Glomerular visceral epithelial cell (primary cell): ENCODE data around the gene CNTNAP2.

Experiments
- DNase-seq: peaks from one replicate; pipeline ENCODE4 v3.0.0-alpha.2; 2016; ENCODE audit errors: extremely low spot score

Gene CNTNAP2

DNA sequence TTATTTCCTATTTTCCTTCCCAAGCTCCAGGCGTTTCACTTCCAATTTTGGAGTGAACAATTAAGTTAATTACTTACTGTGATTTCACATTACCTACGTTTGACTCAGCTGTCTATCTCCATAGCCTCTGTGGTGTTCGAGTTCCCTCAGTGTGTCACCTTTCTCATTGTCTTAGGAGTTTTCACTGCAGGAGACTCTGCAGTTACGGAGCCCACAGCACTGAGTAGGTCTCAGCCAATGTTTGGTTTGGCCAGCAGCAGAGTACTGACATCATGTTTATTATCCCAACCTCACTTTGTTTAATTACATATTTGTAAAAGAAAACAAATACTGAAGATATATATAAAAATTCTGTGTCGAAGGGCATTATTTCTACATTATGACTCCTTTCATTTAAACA is 1123.9 kb downstream of the CNTNAP2 start:
- DNase-seq, result no peak

DNA sequence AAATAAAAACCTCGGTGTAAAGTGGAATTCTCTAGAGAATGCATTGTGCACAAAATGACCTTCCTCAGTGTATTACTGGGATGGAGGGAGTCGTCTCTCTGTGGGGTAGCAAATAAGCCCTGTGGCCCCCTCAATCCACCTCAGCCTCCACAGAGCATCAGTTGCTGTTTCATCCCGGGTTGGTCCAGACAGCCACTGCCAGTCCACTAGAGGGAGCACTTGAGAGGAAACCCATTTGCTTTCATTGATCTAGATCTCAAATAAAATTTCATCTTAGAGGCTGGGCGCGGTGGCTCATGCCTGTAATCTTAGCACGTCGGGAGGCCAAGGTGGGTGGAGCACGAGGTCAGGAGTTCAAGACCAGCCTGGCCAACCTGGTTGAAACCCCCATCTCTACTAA is 1128.7 kb downstream of the CNTNAP2 start:
- peak; percentile 33 for DNase-seq

DNA sequence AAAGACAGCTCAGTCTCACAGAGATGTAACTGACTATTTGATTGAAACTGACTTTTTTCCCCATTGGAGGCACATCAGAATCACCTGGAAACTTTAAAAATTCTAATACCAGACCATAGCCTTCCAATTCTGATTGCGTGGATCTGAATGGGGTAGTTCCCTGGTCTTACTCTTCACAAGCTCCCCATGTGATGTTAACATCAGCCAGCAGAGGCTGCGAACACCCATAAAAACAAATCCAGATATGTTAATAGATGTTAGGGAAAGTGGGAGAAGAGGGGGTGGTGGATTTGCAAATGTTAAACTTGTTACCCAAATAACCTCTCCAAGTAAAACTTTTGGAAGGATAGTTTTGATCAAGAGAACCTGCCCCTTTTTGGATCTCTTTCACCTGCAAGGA is 1133.4 kb downstream of the CNTNAP2 start:
- DNase-seq, result no peak

DNA sequence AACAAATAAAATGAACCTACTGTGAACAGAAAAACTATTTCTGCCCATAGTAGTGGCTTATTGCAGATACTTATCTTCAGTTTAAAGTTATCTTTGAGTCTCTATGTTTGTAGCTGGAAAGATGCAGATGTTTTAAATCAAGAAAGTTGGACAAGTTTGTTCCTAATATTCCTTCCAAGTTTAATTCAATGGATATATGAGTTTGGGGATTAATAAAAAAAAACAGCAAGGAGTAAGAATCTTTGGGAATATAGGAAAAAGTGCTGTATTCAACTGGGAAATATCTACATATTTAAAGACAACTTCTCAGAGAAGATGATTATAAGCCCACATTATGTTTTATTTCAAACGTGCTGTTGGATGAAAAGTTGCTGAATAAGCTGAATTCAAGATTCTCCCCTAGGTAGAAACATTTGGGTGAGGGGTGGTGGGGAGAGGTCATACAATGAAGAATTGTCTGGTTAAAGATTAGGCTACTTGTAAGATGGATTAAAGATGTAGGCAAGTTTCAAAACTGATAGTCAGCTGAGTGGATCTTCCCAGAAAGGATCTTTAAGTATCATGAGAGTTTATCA is 1135.2 kb downstream of the CNTNAP2 start:
- no peak for DNase-seq

GRCh38 chr7:147261693-147262092 is 1145.1 kb downstream of the CNTNAP2 start:
- no peak for DNase-seq

GRCh38 chr7:147265528-147265927 is 1148.9 kb downstream of the CNTNAP2 start:
- DNase-seq, result no peak

DNA sequence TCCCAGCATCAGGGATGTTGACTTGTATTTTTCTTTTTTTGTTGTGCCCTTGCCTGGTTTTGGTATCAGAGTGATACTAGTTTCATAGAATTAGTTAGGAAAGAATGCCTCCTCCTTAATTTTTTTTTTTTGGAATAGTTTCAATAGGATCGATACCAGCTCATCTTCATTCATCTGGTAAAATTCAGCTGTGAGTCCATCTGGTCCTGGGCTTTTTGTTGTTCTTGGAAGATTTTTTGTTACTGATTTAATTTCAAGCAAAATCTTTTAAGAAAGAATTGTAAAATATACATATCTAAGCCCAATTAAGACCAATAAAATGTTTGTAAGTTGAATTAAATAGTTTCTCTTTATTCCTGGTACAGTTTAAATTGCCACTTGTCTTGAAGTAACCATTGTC is 1159.5 kb downstream of the CNTNAP2 start:
- no peak for DNase-seq

GRCh38 chr7:147276783-147277370 is 1160.3 kb downstream of the CNTNAP2 start:
- DNase-seq, result no peak

GRCh38 chr7:147279514-147279913 is 1162.9 kb downstream of the CNTNAP2 start:
- DNase-seq, result no peak

DNA sequence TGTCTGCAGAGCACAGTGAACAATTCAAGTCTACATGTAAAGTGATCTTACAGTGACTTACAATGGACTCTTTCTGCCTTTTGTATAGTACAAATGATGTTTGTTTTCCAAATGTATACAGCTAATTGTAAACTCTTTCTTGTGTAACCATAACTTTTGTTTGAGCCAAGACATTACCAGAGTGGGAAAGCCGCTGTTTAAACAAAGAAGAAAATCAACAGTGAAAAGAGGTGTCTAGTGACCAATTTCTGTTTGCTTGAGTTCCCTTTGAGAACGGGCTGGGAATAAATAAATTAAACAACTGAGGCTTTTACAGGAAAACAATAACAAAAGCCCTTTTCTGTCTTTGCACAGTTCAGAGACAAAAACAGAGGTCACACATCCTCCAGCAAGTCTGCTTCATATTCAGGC is 1163.4 kb downstream of the CNTNAP2 start:
- no peak for DNase-seq

DNA sequence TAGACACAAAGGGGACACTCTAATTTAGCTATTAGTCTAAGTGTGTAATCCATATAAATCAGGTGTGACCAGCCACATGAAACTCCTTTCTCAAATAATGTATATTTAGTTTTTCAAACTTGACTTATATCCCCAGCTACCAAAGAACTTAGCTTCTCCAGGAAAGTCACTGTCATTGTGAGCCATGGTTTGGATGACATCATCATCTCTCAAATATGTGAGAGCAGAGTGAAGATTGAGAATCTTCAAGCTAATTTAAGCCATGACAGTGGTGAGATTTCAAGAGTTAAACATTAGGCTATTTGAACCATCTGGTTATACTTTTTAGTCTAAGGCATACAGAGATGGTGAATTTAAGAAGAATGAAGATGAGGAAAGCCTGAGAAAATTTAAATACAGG is 1165.6 kb downstream of the CNTNAP2 start:
- no peak for DNase-seq

- no peak for DNase-seq
Measured at GRCh38 chr7:147296201-147296600, 1179.6 kb downstream of the CNTNAP2 start.

DNA sequence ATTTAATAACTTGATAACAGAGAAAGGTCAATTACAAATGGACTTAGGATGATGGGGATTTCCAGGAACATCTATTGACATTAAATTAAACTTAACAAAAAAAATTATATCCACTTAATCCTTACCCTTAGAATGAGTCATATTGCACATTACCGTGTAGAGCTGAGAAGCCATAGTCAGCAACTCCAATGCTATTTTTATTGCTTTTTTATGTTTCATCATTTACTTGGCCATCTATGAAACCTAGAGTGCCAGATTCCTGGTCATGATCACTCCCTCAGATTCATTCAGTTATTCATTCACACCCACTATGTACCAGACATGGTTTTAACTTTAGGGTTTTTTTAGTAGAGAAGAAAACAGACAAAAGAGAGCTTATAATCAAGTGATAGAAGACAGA is 1180.4 kb downstream of the CNTNAP2 start:
- no peak for DNase-seq

- DNase-seq, result peak; percentile 36
Measured at GRCh38 chr7:147298611-147299043, 1182.0 kb downstream of the CNTNAP2 start.

GRCh38 chr7:147300293-147300692 is 1183.7 kb downstream of the CNTNAP2 start:
- no peak for DNase-seq

- DNase-seq, result no peak
Measured at GRCh38 chr7:147304376-147304775, 1187.8 kb downstream of the CNTNAP2 start.

DNA sequence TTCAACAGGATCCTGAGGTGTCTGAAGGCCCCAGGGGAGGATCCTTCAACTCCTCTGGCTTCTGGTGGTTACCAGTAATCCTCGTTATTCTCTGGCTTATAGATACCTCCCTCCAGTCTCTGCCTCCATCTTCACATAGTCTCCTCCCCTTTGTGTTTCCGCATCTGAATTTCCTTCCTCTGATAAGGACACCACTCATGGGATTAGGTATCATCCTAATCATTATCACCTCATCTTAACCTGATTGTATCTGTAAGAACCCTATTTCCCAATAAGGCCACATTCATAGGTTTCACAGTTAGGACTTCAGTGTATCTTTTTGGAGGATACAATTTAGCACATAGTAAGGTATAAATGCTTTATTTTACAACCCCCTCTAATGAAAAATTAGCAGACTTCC is 1189.2 kb downstream of the CNTNAP2 start:
- DNase-seq, result no peak

DNA sequence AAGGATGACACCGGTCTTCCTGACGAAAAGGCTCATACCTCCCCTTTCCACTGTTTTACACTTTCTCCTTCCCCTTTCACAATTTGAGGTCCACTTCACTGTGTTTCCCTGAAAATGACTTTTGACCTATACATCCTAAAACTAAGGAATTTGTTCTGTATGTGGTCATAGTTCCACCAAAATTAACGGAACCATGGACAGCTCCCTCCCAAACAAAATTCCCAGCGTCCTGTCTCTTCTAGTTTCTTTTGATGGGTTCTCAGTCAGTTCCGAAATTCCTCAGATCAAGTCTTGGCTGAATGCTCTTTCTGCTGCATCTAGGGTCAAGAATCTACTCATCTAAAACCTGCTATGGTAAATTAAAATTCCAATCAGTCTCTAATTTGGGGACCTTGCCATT is 1191.9 kb downstream of the CNTNAP2 start:
- DNase-seq, result no peak

DNA sequence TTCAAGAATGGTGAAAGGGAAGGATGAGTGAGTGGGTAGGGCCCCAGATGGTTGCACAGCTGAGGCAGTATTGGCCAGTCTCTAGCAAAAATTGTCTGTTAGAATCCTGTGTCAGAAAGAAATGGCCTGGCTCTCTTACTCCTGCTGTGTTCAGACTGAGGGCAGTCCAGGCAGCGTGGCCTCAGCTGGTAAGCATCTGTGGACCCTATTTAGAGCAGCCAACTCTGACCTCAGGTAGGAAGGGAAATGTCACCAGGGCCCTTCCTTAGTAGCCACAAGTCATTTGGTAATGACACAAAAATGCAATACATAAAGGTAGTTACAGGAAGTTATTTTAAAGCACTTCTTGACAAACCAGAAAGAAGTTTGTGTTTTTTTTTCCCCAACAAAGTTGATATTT is 1194.7 kb downstream of the CNTNAP2 start:
- no peak for DNase-seq

DNA sequence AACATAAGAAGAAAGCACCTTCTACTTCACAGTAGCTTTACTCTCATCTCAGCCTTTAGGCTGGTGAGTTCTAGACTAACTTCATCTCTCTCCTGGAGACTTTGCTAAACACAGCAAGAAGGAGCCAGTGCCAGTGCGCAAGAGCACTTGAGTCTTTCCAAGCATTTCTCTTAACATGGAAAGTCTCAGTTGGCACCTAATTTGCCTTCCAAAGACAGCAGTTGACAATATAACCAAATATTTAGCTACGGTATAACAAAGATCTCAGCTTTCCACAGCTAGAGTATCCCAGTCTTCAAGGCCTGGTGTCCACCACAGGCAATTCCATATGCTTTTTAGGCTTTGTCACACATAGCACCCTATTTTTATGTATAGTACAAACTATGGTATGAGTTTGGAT is 1204.9 kb downstream of the CNTNAP2 start:
- DNase-seq, result no peak

GRCh38 chr7:147332988-147333387 is 1216.4 kb downstream of the CNTNAP2 start:
- DNase-seq, result no peak

DNA sequence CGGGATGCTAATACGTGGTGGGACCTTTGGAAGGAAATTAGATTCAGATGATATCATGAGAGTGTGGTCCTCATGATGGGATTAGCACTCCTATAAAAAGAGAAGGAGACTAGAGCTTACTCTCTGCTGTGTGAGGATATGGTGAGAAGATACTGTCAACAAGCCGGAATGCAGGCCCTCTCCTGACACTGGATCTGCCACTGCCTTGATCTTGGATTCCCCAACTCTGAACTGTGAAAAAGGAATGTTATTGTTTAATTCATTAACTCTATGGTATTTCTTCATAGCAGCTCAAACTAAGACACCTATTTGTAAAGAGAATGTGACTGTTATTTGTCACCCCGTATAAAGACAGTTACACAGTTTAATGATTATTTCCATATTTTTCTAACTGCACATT is 1246.5 kb downstream of the CNTNAP2 start:
- DNase-seq, result peak; percentile 1

GRCh38 chr7:147376192-147376591 is 1259.6 kb downstream of the CNTNAP2 start:
- no peak for DNase-seq

DNA sequence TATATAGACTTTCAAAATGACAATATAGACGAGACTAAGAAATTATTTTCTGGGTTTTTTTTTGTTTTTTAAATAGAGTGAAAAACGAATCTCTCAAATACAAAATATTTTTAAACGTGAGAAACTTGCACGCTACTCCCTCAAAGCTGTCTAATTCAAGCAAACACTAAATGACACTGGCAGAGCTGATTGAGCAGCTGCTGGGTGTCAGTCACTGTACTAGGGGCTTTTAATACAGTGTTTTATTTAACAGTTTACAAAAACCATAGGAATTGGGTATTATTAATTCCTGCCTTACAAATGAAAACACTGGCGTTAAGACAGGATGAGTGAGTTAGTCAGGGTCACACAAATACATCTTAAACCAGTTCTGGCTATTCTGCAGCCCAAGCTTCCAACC is 1264.3 kb downstream of the CNTNAP2 start:
- no peak for DNase-seq
